Measurements from ENCODE around the gene PSMA5. TPM values are rescaled to one million over a fixed set of nuclear protein-coding genes. Genes with fewer than 3 reads are reported as not detected.

The PSMA5 gene
- total and polyA plus RNA-seq, 10 of the 15 experiments (the other 5 are each of a cell fraction or from before 2014, with no cell fraction given), result 58.7 to 271 (median 187) TPM

GRCh38 chr1:109396871-109397580 lies 29.2 kb downstream of the PSMA5 start:
- RAD21 ChIA-PET (ENCODE audit: unreplicated experiment), result interaction anchor here (0.9 to 6.0 kb wide), 3 partner anchors 115 to 120 kb away, joined by 3 to 87 read pairs (median 21); partner anchors contain the start of gene PSRC1
- ATAC-seq, result no peak
- Histone ChIP-seq H3K27me3 (replicated peaks in 1 of 2; ENCODE audit: control insufficient read depth in 2 of 2, insufficient read depth in 2 of 2, low read length in 1 of 2) (peaks cover 1 to 4% of the 10 kb centered on the region in 2 experiments; a peak in 3 of 4 replicates), H3K4me2 (ENCODE audit: control insufficient read depth, insufficient read depth) (peak overlapping the region; percentile 76), H3K79me2 (ENCODE audit: control insufficient read depth, insufficient read depth, low read length) (no peaks in the 10 kb centered on the region), H3K4me1 (ENCODE audit: control insufficient read depth, insufficient read depth, low read length) (peaks cover 9% of the 10 kb centered on the region), H3K9me3 (replicated peaks; ENCODE audit: control insufficient read depth, insufficient read depth, low read length) (no peaks in the 10 kb centered on the region), H3K36me3 (ENCODE audit: control insufficient read depth in 2 of 2, insufficient read depth in 2 of 2, low read length in 1 of 2) (peaks cover 2% of the 10 kb centered on the region in 2 experiments), H3K27ac (ENCODE audit: control insufficient read depth, insufficient read depth) (no peak overlapping the region), H2AFZ (ENCODE audit: control insufficient read depth, low read depth, low read length) (peak overlapping the region; percentile 35; the same call in 1 of the 2 replicates), H3K4me3 (peak overlapping the region; percentile 39; the same call in 1 of the 2 replicates), H3K9ac (ENCODE audit: control insufficient read depth, insufficient read depth, low read length) (no peak overlapping the region; the same call in 1 of the 2 replicates), H4K20me1 (ENCODE audit: control insufficient read depth, insufficient read depth) (no peaks in the 10 kb centered on the region)
- CTCF ChIA-PET, result interaction anchor here (1.3 to 8.0 kb wide), 7 partner anchors 11 to 136 kb away, joined by 5 to 241 read pairs (median 22); partner anchors contain the start of gene PSRC1
- BruUV-seq (replicated peaks), result no TSS peak
- intact Hi-C loops (cut with micrococcal nuclease; ENCODE audit: unreplicated experiment), result loop anchor here (10.0 kb wide), 1 partner anchor 282 kb away; the partner anchor contains the start of gene ELAPOR1
- no peak for DNase-seq (ENCODE audit: low read depth, low spot score)
- no peak for FAIRE-seq
- TF ChIP-seq EZH2 (IDR thresholded peaks at IDR 0.05; ENCODE audit: borderline replicate concordance, control insufficient read depth, low read depth, low read length) (0 out of 2 replicates have a peak, but pooled peaks have one; percentile 66), SUZ12 (IDR thresholded peaks at IDR 0.05; ENCODE audit: unreplicated experiment) (peak; percentile 78), ZNF217 (IDR thresholded peaks at IDR 0.05) (no peak)
- in situ Hi-C loops (cut with MboI), result no loop called here
- SMC1A ChIA-PET (ENCODE audit: uncharacterized antibody, unreplicated experiment), result interaction anchor here (1.6 to 6.6 kb wide), 2 partner anchors 81 to 119 kb away, joined by 3 to 113 read pairs; no protein-coding TSS in a partner anchor
- POLR2A ChIA-PET, result no interaction called here
- 36% methylated on average over 14 of the region's 46 CpGs for WGBS (ENCODE audit: insufficient coverage, insufficient replicate concordance, low lambda C conversion rate, missing lambda C conversion rate)

- H3K27ac ChIP-seq (ENCODE audit: control insufficient read depth, insufficient read depth), result no peak overlapping the region
- peak overlapping the region; percentile 3; the same call in 1 of the 2 replicates for H3K4me3 ChIP-seq
- ChIA-PET RAD21 (ENCODE audit: unreplicated experiment) (interaction anchor here (0.9 to 1.0 kb wide), 2 partner anchors 114 to 119 kb away, joined by 3 to 4 read pairs; partner anchors contain the start of gene PSRC1), POLR2A (no interaction called here), SMC1A (ENCODE audit: uncharacterized antibody, unreplicated experiment) (interaction anchor here (6.6 kb wide), 1 partner anchor 118 kb away, joined by 113 read pairs; no protein-coding TSS in a partner anchor), CTCF (interaction anchor here (1.3 to 8.0 kb wide), 5 partner anchors 10 to 133 kb away, joined by 5 to 241 read pairs (median 22); partner anchors contain the start of gene PSRC1)
- no peak overlapping the region for H2AFZ ChIP-seq (ENCODE audit: control insufficient read depth, low read depth, low read length)
- H3K79me2 ChIP-seq (ENCODE audit: control insufficient read depth, insufficient read depth, low read length), result no peaks in the 10 kb centered on the region
- H3K9me3 ChIP-seq (replicated peaks; ENCODE audit: control insufficient read depth, insufficient read depth, low read length), result no peaks in the 10 kb centered on the region
- intact Hi-C loops (cut with micrococcal nuclease; ENCODE audit: unreplicated experiment) (loop anchor here (10.0 kb wide), 1 partner anchor 282 kb away; the partner anchor contains the start of gene ELAPOR1), in situ Hi-C loops (cut with MboI) (no loop called here)
- H3K27me3 ChIP-seq (replicated peaks in 1 of 2; ENCODE audit: control insufficient read depth in 2 of 2, insufficient read depth in 2 of 2, low read length in 1 of 2), result peaks cover 1 to 4% of the 10 kb centered on the region in 2 experiments; a peak in 3 of 4 replicates
- no peaks in the 10 kb centered on the region for H3K36me3 ChIP-seq (ENCODE audit: control insufficient read depth in 2 of 2, insufficient read depth in 2 of 2, low read length in 1 of 2)
- ATAC-seq (no peak), DNase-seq (ENCODE audit: low read depth, low spot score) (no peak), FAIRE-seq (no peak)
- H3K4me1 ChIP-seq (ENCODE audit: control insufficient read depth, insufficient read depth, low read length), result peaks cover 14% of the 10 kb centered on the region
- BruUV-seq (replicated peaks), result TSS peak; percentile 51
- peak overlapping the region; percentile 76 for H3K4me2 ChIP-seq (ENCODE audit: control insufficient read depth, insufficient read depth)
- WGBS (ENCODE audit: insufficient coverage, insufficient replicate concordance, low lambda C conversion rate, missing lambda C conversion rate), result 93% methylated on average over 2 of the region's 2 CpGs
- H4K20me1 ChIP-seq (ENCODE audit: control insufficient read depth, insufficient read depth), result no peaks in the 10 kb centered on the region
- H3K9ac ChIP-seq (ENCODE audit: control insufficient read depth, insufficient read depth, low read length), result no peak overlapping the region
- no peak for TF ChIP-seq GATAD2B (conservative IDR thresholded peaks at IDR 0.05; ENCODE audit: low read depth)
- no peak for TF ChIP-seq ASH2L (IDR thresholded peaks at IDR 0.05; ENCODE audit: borderline replicate concordance, low read depth)
- TF ChIP-seq ZNF384 (IDR thresholded peaks at IDR 0.05; ENCODE audit: borderline replicate concordance, low read depth, low read length), result no peak
- TF ChIP-seq NR2C1 (IDR thresholded peaks at IDR 0.05), result no peak
- no peak for TF ChIP-seq FOXM1 (IDR thresholded peaks at IDR 0.05; ENCODE audit: low read depth, low read length)
- TF ChIP-seq ZSCAN29 (IDR thresholded peaks at IDR 0.05), result no peak
- no peak for TF ChIP-seq USF2 (IDR thresholded peaks at IDR 0.05; ENCODE audit: borderline replicate concordance, low read depth, low read length)
- no peak for TF ChIP-seq TCF3 (IDR thresholded peaks at IDR 0.05; ENCODE audit: borderline replicate concordance, insufficient read depth, low read depth, low read length)
- TF ChIP-seq RUNX3 (IDR thresholded peaks at IDR 0.05; ENCODE audit: low read length), result no peak
- no peak for TF ChIP-seq MLLT1 (IDR thresholded peaks at IDR 0.05)
- no peak for TF ChIP-seq SIX5 (IDR thresholded peaks at IDR 0.05; ENCODE audit: low read depth, low read length, severe bottlenecking)
Measured at GRCh38 chr1:109396513-109396839, 29.8 kb downstream of the PSMA5 start.
